Measurements from ENCODE around the gene HRH2.

The HRH2 gene

DNA sequence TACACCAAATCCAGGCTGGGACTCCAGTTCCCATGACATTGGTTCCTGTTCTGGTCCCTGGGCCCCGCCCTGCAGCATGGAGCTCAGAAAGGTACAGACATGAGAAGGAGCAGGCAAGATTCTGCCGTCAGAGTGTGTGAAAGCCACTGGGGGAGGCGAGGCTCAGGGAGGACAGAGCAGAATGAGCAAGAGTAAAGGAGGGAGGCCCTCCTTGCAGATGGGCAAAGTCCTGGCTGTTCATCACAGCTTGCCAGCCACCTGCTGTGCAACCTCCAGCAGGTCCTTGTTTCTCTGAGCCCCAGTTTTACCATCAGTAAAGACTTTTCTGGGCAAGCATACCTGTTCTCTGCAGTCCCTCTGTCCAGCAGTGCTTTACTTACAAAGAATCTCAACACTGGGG is 73.3 kb downstream of the HRH2 start:
- TF ChIP-seq, protein P1, sequence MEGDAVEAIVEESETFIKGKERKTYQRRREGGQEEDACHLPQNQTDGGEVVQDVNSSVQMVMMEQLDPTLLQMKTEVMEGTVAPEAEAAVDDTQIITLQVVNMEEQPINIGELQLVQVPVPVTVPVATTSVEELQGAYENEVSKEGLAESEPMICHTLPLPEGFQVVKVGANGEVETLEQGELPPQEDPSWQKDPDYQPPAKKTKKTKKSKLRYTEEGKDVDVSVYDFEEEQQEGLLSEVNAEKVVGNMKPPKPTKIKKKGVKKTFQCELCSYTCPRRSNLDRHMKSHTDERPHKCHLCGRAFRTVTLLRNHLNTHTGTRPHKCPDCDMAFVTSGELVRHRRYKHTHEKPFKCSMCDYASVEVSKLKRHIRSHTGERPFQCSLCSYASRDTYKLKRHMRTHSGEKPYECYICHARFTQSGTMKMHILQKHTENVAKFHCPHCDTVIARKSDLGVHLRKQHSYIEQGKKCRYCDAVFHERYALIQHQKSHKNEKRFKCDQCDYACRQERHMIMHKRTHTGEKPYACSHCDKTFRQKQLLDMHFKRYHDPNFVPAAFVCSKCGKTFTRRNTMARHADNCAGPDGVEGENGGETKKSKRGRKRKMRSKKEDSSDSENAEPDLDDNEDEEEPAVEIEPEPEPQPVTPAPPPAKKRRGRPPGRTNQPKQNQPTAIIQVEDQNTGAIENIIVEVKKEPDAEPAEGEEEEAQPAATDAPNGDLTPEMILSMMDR (conservative IDR thresholded peaks at IDR 0.05; ENCODE audit: low read length), result no peak
- no peak overlapping the region for H3K4me3 ChIP-seq (ENCODE audit: low read length)
- DNase-seq (ENCODE audit: low read depth), result no peak

- H3K4me3 ChIP-seq (ENCODE audit: low read length), result no peak overlapping the region
- TF ChIP-seq, protein P1 (conservative IDR thresholded peaks at IDR 0.05; ENCODE audit: low read length), result no peak
- DNase-seq (ENCODE audit: low read depth), result no peak
These were observed 74.0 kb downstream of the HRH2 start for GRCh38 chr5:175731756-175732465.

DNA sequence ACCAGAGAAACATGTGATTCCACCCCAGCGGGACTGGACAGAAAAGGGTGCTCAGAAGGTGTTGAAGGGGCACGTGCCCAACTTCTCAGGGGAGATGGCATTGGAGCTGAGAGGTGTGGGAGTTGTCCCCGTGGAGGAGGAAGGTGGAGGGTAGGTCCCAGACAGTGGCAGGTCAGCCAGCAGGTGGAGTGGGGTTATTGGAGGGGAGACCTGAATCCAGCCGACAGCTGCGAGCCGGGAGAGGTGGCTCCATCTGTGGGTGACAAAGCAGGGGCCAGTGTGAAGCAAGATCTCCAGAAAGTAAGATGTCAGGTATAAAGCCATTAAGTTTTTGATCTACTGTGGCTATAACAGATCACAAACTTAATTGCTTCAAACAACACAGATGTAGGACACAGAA is 75.1 kb downstream of the HRH2 start:
- TF ChIP-seq, protein P1 (conservative IDR thresholded peaks at IDR 0.05; ENCODE audit: low read length), result no peak
- no peak for DNase-seq (ENCODE audit: low read depth)
- no peak overlapping the region for H3K4me3 ChIP-seq (ENCODE audit: low read length)

GRCh38 chr5:175734016-175734415 is 76.1 kb downstream of the HRH2 start:
- H3K4me3 ChIP-seq (ENCODE audit: low read length), result no peak overlapping the region
- TF ChIP-seq, protein P1 (conservative IDR thresholded peaks at IDR 0.05; ENCODE audit: low read length), result no peak
- no peak for DNase-seq (ENCODE audit: low read depth)

DNA sequence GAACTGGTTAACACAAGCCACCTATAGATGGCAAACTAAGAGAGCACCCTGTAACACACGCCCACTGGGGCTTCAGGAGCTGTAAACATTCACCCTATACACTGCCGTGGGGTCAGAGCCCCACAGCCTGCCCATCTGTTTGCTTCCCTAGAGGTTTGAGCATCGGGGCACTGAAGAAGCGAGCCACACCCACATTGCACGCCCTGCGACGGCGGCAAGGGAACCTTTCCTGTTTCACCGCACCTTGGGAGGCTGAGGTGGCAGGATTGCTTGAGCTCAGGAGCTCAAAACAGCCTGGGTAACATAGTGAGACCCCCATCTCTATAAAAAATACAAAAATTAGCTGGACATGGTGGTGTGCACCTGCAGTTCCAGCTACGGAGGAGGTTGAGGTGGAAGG is 76.6 kb downstream of the HRH2 start:
- DNase-seq (ENCODE audit: low read depth), result no peak
- TF ChIP-seq, protein P1 (conservative IDR thresholded peaks at IDR 0.05; ENCODE audit: low read length), result no peak
- H3K4me3 ChIP-seq (ENCODE audit: low read length), result no peak overlapping the region

- no peak overlapping the region for H3K4me3 ChIP-seq (ENCODE audit: low read length)
- TF ChIP-seq, protein P1 (conservative IDR thresholded peaks at IDR 0.05; ENCODE audit: low read length), result no peak
These were observed 77.8 kb downstream of the HRH2 start for GRCh38 chr5:175735701-175736100.

GRCh38 chr5:175736652-175737051 is 78.8 kb downstream of the HRH2 start:
- no peak for DNase-seq (ENCODE audit: low read depth)
- TF ChIP-seq, protein P1 (conservative IDR thresholded peaks at IDR 0.05; ENCODE audit: low read length), result no peak

More at GRCh38 chr5:175735701-175736100, 77.8 kb downstream of the HRH2 start:
- DNase-seq (ENCODE audit: low read depth), result no peak

More at GRCh38 chr5:175736652-175737051, 78.8 kb downstream of the HRH2 start:
- no peak overlapping the region for H3K4me3 ChIP-seq (ENCODE audit: low read length)
